GM08714 (cell line): ENCODE measurements around the gene LBH.

ENCODE experiments used
- H3K4me3 ChIP-seq: fragments of 200-500 bp; sonication (Bioruptor generic); 2 replicates; pipeline ENCODE4 v1.5.1; 2014; ENCODE audit warnings: mild to moderate bottlenecking, low read length, inconsistent platforms
- ZNF274 ChIP-seq: IDR thresholded peaks from 2 replicates; pipeline ENCODE4 v1.6.1; 2012; ENCODE audit warnings: mild to moderate bottlenecking, low read depth, low read length

Gene LBH

GRCh38 chr2:30235859-30236535, 4.7 kb downstream of the LBH start:
- no peak overlapping the region for H3K4me3 ChIP-seq
- TF ChIP-seq ZNF274 = no peak

GRCh38 chr2:30236591-30237238, 5.4 kb downstream of the LBH start:
- no peak overlapping the region for H3K4me3 ChIP-seq
- TF ChIP-seq ZNF274 = no peak

GRCh38 chr2:30237239-30237965, 6.1 kb downstream of the LBH start:
- TF ChIP-seq ZNF274 = no peak
- H3K4me3 ChIP-seq = no peak overlapping the region

GRCh38 chr2:30237966-30238800, 6.8 kb downstream of the LBH start:
- no peak for TF ChIP-seq ZNF274
- no peak overlapping the region for H3K4me3 ChIP-seq

- H3K4me3 ChIP-seq = no peak overlapping the region
- TF ChIP-seq ZNF274 = no peak
These were observed 8.1 kb downstream of the LBH start for GRCh38 chr2:30239308-30239985.

- TF ChIP-seq ZNF274 = no peak
- no peak overlapping the region for H3K4me3 ChIP-seq
These were observed 8.8 kb downstream of the LBH start for GRCh38 chr2:30239986-30240752.

- no peak for TF ChIP-seq ZNF274
These were observed 11.9 kb downstream of the LBH start for GRCh38 chr2:30243231-30243630.

GRCh38 chr2:30245364-30245763, 14.0 kb downstream of the LBH start:
- no peak overlapping the region for H3K4me3 ChIP-seq
- no peak for TF ChIP-seq ZNF274

More at GRCh38 chr2:30243231-30243630, 11.9 kb downstream of the LBH start:
- no peak overlapping the region for H3K4me3 ChIP-seq

- no peak for TF ChIP-seq ZNF274
- H3K4me3 ChIP-seq = no peak overlapping the region
These were observed 17.5 kb downstream of the LBH start for GRCh38 chr2:30248791-30249190.

GRCh38 chr2:30249354-30249753, 18.0 kb downstream of the LBH start:
- no peak for TF ChIP-seq ZNF274
- H3K4me3 ChIP-seq = no peak overlapping the region

- TF ChIP-seq ZNF274 = no peak
- no peak overlapping the region for H3K4me3 ChIP-seq
These were observed 19.1 kb downstream of the LBH start for GRCh38 chr2:30250421-30250820.

GRCh38 chr2:30252723-30253701, 21.7 kb downstream of the LBH start:
- H3K4me3 ChIP-seq = no peak overlapping the region
- TF ChIP-seq ZNF274 = no peak
